NCI-H2081 treated with DMSO at 0.1 percent for 48 hours (cell line): ENCODE results near the gene MIA2.
A peak's percentile ranks its signal among the peaks of the same experiment; 100 is the strongest.
"Not testable (repeated sequence)": the region's sequence is repeated elsewhere in the genome, so short reads cannot be mapped to it uniquely, and the experiment has no call there.

Source experiments
- DNase-seq: peaks from one replicate; lab custom pipeline; 2025; lab: John Stamatoyannopoulos, UW

The MIA2 gene

DNA sequence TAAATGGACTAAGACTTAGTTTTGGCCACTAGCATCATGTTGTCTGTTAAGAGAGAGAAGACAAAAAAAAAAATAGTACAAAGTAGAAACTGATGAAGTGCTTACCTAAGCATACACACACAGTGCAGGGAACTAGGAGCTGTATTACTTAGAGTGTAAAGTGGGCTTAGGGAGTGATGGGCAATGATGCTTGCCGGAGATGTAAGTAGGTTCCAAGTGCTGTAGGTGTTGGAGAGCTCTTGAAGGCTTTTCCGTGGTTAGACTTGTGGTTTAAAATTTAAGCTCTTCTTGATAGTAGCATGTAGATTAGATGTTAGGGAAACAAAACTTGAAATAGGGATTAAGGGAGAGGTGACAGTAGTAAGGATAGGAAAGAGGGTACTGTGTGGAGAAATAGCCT, 34.7 kb downstream of the MIA2 start:
- DNase-seq: no peak

DNA sequence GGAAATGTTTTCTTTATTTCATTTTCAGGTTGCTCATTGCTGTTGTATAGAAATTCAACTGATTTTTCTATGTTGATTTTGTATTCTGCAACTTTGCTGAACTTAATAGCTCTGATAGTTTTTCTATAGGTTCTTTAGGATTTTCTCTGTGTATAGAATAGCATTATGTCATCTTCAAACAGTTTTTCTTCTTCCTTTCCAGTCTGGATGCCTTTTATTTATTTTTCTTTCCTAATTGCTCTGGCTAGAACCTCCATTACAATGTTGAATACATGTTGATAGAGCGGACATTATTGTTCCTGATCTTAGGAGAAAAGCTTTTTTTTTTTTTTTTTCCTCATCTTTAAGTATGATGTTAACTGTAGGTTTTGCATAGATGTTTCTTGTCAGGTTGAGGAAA, 39.2 kb downstream of the MIA2 start:
- no peak for DNase-seq

DNA sequence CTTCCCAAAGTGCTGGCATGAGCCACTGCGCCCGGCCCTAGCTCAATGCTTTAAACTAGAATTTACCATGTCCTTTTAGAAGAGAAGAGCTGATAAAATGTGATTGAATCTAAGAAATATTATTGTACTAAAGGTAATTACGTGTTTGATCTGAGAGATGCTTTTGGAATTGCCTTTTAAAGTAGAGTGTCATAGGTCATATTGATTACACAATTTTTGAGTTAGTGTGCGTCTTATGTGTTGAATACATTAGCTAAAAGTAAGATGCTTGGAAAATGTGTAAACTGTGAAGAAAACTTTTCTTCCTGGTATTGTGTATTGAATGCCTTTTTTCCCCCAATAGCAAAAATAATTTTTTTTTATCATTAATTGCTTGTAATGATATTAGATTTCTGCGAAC, 41.7 kb downstream of the MIA2 start:
- no peak for DNase-seq

DNA sequence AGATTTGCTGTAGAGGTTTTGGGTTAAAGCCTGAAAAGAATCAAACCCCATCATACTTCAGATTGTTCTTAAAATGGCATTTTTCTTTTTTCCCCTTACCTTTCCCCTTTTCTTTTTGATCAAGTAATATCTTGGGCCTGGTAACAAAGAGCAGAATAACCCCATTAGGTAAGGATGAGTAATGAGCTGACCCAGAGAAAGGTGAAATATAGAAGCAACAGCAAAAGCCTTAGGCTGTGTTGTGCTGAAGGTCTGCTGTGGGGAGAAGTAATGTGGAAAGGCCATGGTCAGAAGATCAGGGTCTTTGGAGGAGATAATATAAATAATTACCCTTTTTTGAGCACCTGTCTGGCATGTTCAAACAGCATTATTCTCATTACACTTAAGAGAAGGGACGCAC, 42.3 kb downstream of the MIA2 start:
- no peak for DNase-seq

DNA sequence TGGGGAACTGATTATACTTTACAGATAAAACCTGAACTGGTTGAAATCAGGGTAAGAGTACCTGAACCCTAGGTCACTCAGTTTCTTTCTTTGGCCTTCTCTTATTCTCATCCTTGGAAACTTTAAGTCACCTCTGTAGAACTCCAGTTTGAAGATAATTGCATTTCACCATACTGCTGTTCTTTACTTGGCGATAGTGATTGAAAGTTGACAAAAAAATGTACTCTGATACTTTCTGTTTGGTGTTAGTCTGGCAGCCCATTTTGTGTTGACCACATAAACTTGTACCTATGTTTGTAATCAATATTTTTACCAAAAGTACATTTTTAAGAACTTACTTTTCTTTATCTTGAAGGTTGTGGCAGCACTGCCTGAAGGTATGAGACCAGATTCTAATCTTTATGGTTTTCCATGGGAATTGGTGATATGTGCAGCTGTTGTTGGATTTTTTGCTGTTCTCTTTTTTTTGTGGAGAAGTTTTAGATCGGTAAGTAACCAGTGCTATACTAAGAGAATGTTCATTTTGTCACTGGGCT, 42.9 kb downstream of the MIA2 start:
- no peak for DNase-seq

DNA sequence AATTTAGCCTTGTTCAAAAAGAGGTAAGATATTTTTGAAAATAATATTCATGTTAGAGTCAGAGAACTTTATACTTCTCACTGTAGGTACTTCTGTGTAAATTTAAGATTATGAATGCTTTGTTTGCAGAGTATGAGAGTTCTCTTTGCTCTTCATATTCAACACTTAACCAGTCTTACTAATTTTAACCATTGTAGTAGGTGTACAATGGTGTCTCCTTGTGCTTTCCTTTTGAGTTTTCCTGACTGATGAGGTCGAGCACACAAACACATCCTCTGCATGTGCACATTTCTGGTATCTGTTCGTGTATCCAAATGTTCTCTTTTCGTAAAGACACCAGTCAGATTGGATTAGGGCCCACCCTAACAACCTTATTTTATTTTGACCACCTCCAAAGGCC, 45.8 kb downstream of the MIA2 start:
- no peak for DNase-seq

DNA sequence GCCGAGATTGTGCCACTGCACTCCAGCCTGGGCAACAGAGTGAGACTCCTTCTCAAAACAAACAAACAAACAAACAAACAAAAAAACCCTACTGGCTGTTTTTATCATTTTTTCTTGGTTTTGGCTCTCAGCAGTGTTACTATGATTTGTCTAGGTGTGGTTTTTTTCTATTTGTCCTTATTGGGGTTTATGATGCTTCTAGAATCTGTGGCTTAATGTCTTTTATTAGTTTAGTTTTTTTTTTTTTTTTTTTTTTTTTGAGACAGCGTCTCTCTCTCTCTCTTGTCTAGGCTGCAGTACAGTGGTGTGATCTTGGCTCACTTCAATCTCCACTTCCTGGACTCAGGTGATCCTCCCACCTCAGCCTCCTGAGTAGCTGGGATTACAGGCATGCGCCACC, 47.0 kb downstream of the MIA2 start:
- not testable (repeated sequence) for DNase-seq

DNA sequence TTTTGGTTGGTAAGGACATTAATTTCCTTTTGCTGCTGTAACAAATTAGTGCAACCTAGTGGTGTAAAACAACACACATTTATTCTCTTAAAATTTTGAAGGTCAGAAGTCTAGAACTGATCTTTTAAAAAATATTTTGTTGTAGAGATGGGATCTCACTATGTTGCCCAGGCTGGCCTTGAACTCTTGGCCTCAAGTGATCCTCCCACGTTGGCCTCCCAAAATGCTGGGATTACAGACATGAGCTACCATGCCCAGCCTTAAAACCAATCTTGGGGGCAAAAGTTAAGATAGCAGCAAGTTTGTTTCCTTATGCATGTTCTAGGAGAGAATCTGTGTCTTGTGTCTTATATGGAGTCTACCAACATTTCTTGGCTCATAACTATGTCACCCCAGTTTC, 55.8 kb downstream of the MIA2 start:
- no peak for DNase-seq

DNA sequence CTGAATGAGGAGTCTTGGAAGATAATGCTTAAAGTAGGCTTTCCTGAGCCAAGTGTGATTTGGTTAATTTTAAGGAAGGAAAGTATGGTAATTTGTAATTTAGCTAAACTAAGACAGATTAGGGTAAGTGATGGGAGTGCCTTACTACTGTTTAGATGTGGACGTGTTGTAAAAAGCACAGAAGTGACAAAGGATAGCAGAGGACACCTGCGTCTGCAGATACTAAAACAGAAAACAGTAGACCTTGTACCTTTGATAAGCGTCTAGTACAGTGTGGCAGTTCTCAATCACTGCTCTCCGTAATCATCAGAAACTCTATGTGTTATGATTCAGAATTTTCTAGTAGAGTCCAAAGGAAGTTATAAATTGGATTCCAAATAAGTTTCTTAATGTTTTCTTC, 58.0 kb downstream of the MIA2 start:
- DNase-seq: no peak

DNA sequence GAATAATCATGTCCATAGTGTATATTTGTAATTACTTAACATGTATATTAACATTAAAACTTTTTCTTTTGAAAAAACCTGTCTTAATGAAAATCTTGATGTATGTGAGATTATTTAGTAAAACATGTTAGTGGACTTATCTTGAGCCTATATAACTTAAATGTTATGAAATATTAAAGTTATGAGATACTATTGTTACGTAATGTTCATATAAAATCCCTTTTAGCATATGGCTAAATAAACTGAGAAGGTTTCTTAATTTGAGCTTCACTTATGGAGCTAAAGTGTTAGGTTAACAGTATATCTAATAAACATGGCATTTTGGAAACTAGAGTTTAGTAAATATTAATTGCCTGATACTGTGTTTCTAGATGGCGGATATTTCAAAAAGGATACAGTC, 59.9 kb downstream of the MIA2 start:
- DNase-seq: no peak

DNA sequence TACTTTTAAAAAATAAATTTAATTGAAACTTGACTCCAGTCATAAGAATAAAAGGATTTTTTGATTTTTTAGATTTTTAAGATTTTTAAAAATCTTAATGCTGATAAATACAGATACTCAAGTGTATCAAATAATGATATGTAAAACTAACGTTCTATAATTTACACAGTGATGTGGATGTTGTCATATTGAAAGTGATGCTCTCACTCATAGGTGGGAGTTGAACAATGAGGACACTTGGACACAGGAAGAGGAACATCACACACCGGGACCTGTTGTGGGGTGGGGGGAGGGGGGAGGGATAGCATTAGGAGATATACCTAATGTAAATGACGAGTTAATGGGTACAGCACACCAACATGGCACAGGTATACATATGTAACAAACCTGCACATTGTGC, 66.7 kb downstream of the MIA2 start:
- not testable (repeated sequence) for DNase-seq

DNA sequence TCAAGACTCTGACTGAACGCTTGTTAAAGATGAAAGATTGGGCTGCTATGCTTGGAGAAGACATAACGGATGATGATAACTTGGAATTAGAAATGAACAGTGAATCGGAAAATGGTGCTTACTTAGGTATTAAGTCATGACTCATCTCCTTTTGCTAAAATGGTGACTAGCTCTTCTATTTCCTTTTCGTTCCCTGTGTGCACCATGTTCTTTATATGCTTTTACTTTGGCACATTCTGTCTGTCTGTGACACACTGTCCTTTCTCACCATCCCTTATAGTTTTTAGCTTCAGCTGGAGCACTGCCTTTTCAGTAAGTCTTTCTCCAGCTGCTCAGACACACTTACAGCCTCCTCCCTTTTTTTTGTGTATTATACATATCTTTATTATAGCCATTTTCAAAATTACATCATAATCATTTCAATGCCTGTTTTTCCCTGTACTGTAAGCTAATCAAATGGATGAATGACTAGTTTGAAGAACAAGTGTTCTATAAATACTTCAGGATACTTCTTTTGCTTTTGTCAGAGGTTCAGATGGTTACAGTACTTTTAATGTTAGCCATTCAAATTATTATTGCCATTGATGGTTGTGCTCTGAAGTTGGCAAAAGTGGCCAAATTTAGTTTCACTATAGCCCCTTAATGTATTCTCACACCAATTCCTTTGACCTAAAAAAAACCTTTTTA, 68.6 kb downstream of the MIA2 start:
- no peak for DNase-seq

DNA sequence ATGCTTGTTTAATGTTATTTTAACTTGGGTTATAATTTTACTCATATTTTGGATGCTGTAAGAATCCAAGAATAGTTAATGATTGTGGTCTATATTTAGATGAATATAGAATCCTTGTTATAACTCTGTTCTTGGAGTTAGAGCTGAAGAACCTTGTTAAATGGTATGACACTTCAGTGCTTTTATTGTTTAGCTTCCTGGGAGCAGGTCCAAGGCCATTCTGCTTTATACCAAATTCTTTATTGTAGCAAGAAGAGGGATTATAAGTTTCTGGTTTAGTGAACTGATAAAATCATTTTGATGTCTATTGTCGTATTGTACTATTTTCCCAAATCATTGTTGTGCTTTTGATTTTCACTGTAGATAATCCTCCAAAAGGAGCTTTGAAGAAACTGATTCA, 69.4 kb downstream of the MIA2 start:
- DNase-seq: no peak

DNA sequence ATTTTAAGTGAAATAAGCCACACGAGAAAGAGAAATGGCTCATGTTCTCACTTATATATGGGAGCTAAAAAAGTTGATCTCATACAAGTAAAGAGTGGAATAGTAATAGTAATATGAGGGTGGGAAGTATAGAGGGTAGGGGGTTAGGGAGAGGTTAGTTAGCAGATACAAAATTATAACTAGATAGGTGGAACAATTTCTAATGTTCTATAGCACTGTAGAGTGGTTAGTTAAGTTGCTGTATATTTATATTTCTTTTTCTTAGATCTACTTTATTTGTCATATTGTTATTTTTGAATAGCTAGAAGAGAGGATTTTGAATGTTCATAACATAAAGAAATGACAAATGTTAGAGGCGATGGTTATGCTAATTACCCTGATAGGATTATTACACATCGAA, 74.1 kb downstream of the MIA2 start:
- DNase-seq: no peak

DNA sequence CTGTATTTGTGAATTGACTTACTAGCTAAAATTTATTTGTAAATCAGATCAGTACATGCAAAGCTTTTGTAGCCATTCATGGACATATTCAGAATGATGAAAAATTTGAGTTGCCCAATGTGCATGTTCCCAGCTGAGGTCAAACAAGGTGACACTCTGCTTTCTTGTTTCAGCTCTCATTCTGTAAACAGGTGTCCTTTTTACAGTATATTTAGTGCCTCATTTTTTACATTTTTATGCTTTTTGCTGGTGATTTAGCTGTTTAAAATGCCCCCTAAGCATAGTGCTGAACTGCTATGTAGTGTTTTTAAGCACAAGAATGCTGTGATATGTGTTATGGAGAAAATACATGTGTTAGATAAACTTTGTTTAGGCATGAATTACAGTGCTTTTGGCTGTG, 76.3 kb downstream of the MIA2 start:
- DNase-seq: no peak

DNA sequence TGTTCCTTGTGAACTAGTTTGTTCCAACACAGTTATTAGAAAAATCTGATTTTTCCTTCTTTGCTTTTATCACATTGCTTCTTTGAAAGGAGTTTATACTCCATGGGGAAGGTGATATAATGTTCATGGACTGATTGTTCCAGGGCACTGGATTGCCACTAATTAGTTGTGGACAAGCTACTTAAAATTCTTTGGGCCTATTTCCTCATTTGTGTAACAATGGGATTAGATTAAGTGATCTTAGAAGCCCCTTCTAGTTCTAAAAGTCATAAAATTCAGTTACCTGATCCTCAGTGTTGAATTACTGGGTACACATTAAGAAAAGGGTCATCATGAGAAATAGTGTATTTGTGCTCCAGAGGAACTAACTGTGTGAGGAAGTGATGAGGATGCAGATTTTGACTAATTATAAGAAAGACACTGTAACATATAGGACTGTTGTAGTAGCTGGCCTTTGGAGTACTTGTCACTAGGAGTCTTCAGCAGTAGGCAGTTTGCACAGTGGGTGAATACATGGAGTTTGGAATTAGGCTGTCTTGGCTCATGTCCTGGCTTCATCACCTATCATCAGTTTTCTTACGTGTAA, 82.2 kb downstream of the MIA2 start:
- DNase-seq: no peak

DNA sequence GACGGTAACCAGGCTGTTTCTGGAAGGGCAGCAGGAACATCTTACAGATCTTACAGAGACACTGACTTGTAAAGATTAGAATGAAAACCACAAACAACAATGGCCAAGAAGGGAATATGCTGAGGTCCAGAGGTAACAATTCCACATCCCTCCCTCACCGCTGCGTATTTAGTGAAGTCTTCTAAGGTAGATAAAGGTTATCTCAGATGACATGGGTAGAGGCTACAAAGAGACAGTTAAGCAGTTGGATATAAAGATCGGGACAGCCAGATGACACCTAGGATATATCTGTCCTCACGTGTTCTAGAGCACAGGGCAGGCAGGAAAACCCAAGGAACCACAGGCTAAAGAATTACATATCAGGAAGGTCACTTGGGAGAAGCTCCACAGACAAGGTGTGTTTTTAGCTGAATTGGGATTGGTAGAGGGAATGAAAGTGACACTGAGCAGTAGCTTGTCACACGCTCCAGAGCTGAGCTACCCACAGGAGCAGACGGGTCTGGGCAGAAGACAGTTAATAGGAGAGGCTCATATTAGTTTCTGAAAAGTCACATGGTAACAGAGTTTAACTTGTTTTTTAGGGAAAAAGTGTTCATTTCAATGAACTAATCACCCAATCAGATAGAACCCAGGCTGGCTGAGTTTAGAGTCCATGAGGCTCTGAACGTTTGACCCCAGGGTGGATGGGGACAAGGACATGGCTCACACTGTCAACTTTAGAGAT, 83.3 kb downstream of the MIA2 start:
- no peak for DNase-seq

DNA sequence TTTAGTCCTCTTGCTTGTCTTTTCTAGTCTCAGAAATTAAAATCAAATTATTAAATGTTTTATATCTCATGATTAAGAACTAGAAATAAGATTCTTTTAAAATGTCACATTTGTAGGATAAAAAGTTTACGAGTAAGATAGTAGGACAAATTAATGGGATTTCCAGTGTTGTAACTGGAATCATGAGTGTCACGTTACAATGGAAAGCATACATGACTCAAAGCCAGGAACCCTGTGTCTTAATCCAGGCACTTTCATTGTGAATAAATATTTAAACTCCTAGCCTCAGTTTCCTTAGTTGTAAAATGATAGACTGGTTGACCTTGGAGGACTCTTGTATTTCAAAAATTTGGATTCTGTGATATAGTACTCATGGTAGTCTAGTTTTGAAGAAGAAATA, 84.9 kb downstream of the MIA2 start:
- no peak for DNase-seq

DNA sequence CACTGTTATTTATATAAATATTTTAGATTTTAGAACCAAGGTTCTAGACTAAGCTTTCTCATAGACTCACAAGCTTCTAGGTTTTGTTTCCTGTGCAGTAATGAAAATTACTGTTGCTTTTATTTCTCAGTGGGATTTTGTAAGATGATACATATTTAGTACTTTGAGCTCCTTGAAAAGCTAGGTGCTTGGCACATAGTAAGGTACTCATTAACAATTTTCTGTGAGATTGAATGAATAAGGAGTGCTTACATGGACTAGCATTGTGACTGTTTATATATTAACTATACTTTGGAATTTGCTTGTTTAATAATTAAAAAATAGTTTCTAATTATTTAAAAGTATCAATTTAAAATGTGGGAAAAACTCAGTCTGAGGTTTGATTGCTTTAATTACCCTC, 85.7 kb downstream of the MIA2 start:
- DNase-seq: no peak

DNA sequence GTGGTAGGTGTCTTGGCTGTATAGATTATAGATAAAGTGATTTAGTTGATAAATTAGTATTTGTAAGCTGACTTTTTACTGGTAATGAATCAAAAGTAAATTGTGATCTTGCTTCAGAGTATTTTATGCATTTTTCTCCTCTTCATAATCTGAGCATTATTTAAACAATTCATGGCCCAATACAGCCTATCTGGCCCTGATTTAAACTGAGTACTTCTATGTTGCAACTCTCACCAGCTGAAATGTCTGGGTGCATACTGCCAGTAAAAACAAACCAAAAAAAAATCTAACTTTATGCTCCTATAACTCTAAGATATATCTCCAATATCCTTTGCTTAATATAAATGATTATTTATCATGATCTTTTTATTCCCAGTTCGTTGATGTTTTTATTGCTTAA, 86.6 kb downstream of the MIA2 start:
- no peak for DNase-seq

DNA sequence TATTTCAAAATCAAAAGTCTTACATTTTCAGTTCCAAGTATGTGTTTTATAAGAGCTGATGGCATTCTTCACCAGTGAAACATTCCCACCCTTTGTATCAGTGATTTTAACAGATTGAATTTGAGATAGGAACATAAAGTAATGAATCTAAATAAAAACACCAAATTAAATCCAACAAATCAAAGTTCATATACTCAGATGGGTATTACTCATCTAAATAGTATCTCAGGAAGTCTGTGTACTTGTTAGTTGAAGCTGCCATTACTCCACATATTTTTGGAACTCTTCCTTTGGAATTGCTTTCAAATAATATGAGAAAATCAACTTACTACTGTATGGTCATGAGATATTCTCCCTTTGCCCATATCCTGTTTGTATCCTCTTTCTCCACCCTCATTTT, 89.1 kb downstream of the MIA2 start:
- DNase-seq: no peak

DNA sequence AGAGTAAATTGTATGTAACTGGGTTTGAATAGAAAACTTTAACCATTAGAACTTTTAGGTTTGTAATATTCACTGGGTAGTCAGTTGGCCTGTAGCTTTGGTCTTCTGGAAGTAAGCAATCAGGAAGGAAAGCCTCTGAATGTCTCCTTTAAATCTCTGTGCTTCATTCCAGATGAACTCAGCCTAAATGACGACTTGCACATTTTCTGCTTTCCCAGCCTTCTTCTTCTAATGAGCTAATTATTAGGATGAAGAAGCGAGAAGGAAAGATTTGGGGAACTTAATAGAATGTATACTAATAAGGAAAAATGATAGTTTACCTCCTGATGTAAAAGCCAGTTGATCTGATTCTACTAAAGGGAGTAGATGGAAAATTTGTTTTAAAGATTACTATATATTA, 90.4 kb downstream of the MIA2 start:
- no peak for DNase-seq

DNA sequence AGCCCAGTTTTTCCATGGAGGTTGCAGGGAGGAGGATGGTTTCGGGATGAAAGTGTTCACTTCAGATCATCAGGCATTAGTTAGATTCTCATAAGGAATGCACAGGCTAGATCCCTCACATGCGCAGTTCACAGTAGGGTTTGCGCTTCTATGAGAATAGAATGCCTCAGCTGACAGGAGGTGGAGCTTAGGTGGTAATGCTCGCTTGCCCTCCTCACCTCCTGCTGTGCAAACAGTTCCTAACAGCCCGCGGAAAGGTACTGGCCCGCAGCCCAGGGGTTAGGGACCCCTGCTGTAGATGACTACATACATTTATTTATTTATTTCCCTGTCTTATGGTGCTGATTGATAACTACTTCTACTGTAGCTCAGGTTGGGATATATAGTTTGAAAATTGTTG, 105.3 kb downstream of the MIA2 start:
- DNase-seq: peak; percentile 45
